GM19452 (cell line): ENCODE results near the gene FBXL7.

Experiments used
- ATAC-seq: cut with Tn5 transposase; IDR thresholded peaks from one replicate; pipeline ENCODE4 v1.9.1; 2021; ENCODE audit not compliant: unreplicated experiment

Gene FBXL7

DNA sequence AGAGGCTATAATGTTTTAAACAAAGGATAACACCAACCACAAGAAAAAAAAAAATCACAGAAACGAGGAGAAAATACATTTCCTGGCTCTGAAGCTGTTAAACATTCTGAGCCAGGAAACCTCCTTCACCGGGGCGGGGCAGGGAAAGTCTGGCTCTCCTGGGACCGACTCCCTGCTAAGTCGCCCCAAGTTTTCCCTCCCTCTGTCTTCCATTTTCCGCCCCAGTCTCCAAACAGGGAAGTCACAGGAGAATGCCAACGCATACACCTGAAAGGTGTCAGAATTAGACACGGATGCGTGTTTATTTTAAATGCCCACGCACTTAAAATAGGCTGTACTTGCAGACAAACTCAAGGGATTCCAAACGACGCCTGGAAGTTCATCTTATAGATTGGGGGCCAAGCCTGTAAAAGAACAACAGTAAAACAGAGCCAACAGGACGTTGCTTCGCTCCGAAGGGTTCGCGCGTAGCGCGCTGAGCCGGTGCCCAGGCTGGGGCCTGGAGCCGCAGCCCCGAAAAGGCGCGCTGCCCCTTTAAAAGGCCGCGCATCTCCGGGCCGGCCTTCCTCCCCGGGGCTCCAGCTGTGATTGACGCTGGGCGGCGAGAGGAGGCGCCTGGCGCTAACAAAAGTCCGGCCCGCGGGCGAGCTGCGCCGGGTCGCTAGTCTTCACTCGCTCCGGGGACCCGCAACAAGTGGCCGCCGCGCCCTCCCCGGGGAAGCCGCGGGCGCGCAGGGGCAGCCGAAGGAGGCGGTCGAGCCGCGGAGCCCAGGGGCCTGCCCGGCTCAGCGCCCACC is at the start of gene FBXL7:
Gene FBXL7, plus strand, starts transcription at position 653 of the 797 bp plus-strand sequence.
- ATAC-seq, result no peak

DNA sequence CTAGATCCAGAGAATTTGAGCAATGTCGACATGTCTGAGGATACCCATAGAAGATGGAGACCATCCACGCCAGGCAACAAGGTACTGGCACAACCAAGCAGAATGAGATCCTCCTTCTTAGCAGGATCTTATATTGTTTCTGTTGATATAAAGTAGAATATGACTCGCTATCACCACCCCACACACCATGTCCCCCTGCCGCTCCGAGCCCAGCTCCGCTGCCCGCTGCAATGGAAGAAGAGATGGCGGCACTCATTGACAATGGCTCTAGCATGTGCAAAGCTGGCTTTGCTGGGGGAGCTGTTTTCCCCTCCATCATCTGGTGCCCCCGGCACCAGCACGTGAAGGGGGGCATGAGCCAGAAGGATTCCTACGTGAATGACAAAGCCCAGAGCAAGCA is 49.5 kb upstream of the FBXL7 start:
- no peak for ATAC-seq

DNA sequence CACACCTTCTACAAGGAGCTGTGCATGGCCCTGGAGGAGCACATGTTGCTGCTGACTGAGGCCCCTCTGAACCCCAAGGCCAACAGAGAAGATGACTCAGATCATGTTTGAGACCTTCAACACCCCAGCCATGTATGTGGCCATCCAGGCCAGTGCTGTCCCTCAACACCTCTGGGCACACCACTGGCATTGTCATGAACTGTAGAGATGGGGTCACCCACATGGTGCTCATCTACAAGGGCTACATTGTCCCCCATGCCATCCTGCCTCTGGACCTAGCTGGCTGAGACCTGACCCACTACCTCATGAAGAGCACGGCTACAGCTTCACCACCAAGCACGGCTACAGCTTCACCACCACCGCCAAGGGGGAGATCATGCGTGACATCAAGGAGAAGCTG is 49.0 kb upstream of the FBXL7 start:
- ATAC-seq, result no peak

DNA sequence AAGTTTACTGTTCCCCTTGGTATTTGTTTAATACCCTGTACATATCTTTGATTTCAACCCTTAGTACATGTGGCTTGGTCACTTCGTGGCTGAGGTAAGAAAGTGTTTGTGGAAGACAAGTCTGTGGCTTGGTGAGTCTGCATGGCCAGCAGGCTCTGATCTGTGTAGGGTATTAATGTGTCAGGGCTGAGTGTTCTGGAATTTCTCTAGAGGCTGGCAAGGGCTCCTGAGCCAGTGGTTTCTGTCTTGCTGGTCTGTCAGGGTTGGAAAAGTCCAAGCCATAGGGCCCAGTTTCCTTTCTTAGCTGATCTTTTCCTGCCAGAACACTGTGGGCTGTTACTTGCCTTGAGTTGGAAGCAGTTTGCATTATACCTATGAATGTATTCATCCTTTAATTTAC is 48.0 kb upstream of the FBXL7 start:
- ATAC-seq, result no peak

- no peak for ATAC-seq
These were observed 47.2 kb upstream of the FBXL7 start for GRCh38 chr5:15452781-15453180.

- no peak for ATAC-seq
These were observed 40.8 kb upstream of the FBXL7 start for GRCh38 chr5:15459200-15459599.

GRCh38 chr5:15463231-15463980 is 36.6 kb upstream of the FBXL7 start:
- no peak for ATAC-seq

DNA sequence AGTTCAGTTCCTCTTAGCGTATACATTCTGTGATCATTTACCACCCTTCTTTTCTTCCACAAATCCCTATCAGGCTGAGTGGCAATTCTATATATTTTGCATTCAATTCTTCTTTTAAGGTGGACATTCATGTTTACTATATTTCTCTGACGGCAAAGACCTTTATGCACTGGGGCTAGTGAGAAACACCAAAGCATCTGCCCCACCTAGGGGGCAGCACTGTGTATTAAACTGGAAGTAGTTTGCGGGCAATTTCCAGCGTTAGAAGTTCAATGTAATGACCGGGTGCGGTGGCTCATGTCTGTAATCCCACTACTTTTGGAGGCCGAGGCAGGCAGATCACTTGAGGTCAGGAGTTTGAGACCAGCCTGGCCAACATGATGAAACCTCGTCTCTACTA is 27.9 kb upstream of the FBXL7 start:
- no peak for ATAC-seq

GRCh38 chr5:15474143-15474719 is 25.7 kb upstream of the FBXL7 start:
- ATAC-seq, result no peak

DNA sequence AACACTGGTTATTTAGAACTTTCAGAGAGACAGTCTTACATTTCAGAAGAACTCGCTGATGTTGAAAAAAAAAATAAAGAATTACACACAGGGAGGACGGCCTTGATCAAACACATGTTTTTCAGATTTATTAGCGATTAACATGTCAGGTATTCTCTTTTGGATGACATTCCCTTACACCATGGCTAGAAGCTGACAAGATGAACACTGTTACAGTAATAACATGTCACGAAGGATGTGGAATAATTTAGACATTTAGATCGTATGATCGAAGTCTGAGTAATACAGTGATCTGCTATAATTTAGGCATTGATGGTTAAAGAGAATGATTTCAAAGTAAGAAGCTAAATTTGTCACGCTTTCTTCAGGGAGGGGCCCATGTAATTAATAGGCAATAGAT is 24.6 kb upstream of the FBXL7 start:
- no peak for ATAC-seq

DNA sequence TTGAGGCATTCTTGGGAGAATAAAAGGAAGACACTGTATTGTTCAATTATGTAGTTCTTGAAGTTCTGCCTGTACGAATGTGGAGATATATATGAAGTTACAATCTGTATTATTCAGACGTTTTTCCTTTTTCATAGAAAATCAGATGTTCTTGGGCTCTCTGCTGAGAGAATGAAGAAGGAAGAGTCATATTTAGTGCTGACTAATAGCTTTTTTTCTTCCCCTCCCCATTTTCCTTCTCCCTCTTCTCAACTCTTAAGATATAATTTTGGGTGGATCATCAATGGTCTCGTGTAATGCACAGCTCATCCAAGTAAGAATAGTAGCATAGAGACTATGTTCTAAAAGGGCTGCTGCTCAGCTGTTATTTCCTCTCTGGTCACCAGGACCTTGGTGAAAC is 23.0 kb upstream of the FBXL7 start:
- ATAC-seq, result no peak

DNA sequence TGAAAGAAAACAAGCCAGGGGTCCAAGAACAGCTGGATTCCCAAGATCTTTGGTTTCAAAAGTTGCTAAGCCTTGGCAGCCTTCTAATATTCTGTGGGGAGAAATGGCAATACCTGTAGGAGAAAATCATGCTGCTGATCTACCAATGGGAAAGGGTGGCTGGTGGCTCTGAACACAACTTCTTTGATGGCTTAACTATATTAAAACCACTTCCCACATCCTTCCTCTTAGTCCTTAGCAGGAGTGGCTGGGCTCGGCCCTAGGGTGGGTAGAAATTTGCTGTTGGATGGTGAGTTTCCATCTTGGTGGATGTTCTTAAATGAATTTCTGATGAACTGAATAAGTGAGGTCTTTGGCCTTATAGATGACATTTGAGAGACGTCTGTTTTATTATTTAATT is 19.5 kb upstream of the FBXL7 start:
- ATAC-seq, result no peak

- ATAC-seq, result no peak
These were observed 16.5 kb upstream of the FBXL7 start for GRCh38 chr5:15483351-15484097.

- ATAC-seq, result no peak
These were observed 12.8 kb upstream of the FBXL7 start for GRCh38 chr5:15487228-15487627.

GRCh38 chr5:15489571-15490235 is 10.3 kb upstream of the FBXL7 start:
- no peak for ATAC-seq

GRCh38 chr5:15492545-15492944 is 7.4 kb upstream of the FBXL7 start:
- ATAC-seq, result no peak

GRCh38 chr5:15493501-15493900 is 6.5 kb upstream of the FBXL7 start:
- ATAC-seq, result no peak

DNA sequence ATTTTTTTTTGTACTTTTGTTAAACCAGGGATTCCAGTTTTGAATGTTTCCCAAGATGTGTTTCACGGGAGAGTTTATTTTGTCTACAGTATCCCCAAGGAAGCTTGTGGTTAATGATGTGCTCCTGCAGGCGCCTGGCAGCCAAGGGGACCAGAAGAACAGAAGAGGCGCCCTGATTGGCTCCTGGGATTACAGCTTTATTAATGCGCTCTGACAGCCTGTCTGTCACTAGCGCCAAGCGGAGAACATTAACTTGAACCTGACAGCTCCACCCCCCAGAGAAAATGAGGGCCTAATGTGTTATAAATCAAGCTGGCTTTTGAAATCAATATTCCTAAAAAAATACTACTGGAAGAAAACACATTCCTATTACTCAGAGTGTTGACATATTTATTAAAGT is 5.0 kb upstream of the FBXL7 start:
- no peak for ATAC-seq

DNA sequence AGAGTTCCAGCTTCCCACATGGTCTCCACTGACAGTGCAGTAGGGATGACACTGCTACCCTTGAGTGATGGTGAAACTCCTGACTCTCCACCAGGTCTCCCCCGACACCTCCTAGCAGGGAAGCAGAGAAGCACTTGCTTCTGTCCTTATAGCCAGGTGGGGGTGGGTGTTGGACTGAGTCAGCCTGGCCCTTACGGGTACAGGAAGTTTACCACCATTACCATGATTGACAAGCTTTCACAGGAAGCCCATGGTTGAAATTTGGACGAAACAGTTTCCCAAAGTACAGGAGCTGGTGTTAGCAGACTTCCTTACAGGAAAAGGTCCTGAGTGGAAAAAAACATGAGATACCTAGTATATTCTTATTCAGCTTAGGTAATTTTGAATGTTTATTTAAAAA is 3.1 kb upstream of the FBXL7 start:
- ATAC-seq, result no peak

- ATAC-seq, result no peak
These were observed 483 bp downstream of the FBXL7 start for GRCh38 chr5:15500325-15501001.
